Esophagus squamous epithelium (tissue), 4 donors: ENCODE results near the gene RSU1.
"Not testable (repeated sequence)": the region's sequence is repeated elsewhere in the genome, so short reads cannot be mapped to it uniquely, and the experiment has no call there.

Source experiments
- POLR2A ChIP-seq, 4 donors: fragments of 450-650 bp; IDR thresholded peaks; one replicate each; pipeline ENCODE4 v1.6.1; 2017; ENCODE audit warnings: antibody characterized with exemption in 4 of 4, mild to moderate bottlenecking in 4 of 4, moderate library complexity in 3 of 4
- TF ChIP-seq, protein P1 (sequence below), 6 experiments: fragments of 450-650 bp in 4 of 6; fragments of 200-600 bp in 2 of 6; sonication (generic) in 2 of 6; IDR thresholded peaks; one replicate each; pipeline ENCODE4 v1.5.1; 2016 to 2019; ENCODE audit warnings: antibody characterized with exemption in 6 of 6, mild to moderate bottlenecking in 4 of 6, moderate library complexity in 4 of 6

DNA sequence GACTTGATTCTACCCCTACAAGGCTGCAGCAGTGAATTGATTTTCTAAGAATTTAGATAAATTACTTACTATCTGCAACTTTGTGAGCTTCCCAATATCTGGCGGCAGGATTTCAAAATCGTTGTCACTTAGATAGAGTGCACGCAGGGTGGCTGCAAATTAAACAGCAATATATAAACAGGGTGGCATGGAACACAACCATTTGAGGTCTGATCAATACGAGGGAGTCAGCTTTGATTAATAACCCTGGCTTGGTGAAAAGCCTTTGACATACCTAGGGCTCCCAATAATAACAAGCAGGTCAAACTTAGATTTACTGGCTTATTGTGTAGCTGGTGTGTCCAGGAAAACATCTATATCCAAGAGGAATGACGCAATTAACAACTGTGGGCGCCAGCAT, 64.4 kb downstream of the RSU1 start:
- TF ChIP-seq, protein P1, sequence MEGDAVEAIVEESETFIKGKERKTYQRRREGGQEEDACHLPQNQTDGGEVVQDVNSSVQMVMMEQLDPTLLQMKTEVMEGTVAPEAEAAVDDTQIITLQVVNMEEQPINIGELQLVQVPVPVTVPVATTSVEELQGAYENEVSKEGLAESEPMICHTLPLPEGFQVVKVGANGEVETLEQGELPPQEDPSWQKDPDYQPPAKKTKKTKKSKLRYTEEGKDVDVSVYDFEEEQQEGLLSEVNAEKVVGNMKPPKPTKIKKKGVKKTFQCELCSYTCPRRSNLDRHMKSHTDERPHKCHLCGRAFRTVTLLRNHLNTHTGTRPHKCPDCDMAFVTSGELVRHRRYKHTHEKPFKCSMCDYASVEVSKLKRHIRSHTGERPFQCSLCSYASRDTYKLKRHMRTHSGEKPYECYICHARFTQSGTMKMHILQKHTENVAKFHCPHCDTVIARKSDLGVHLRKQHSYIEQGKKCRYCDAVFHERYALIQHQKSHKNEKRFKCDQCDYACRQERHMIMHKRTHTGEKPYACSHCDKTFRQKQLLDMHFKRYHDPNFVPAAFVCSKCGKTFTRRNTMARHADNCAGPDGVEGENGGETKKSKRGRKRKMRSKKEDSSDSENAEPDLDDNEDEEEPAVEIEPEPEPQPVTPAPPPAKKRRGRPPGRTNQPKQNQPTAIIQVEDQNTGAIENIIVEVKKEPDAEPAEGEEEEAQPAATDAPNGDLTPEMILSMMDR (IDR thresholded peaks at IDR 0.05), result not testable (repeated sequence)
- not testable (repeated sequence) for TF ChIP-seq POLR2A (IDR thresholded peaks at IDR 0.05)
